PFSK-1 (cell line): ENCODE data around the gene WDR4.

ENCODE experiments used
- FOXP2 ChIP-seq: optimal IDR thresholded peaks from 2 replicates; pipeline ENCODE3; 2011; ENCODE audit warnings: borderline replicate concordance, control low read depth, inconsistent platforms; ENCODE audit not compliant: insufficient read depth; ENCODE audit errors: extremely low read length, extremely low read depth
- POLR2AphosphoS5 ChIP-seq: IDR thresholded peaks from 2 replicates; pipeline ENCODE4 v1.6.1; 2012; ENCODE audit warnings: low read depth, mild to moderate bottlenecking, control low read depth, low read length, moderate library complexity
- SIN3A ChIP-seq: IDR thresholded peaks from 2 replicates; pipeline ENCODE4 v1.6.1; 2012; ENCODE audit warnings: mild to moderate bottlenecking, low read length, moderate library complexity, borderline replicate concordance; ENCODE audit not compliant: insufficient read depth
- TAF1 ChIP-seq: IDR thresholded peaks from 2 replicates; pipeline ENCODE4 v1.6.1; 2012; ENCODE audit warnings: low read length, control low read depth, borderline replicate concordance; ENCODE audit not compliant: insufficient read depth
- TF ChIP-seq, protein P1 (sequence below), 2 experiments: IDR thresholded peaks; 2 replicates each; pipeline versions ENCODE4 v1.6.1 to v1.8.0; 2011 to 2012; ENCODE audit warnings: low read depth in 2 of 2, low read length in 2 of 2, control low read depth in 1 of 2, inconsistent platforms in 1 of 2, mild to moderate bottlenecking in 1 of 2, moderate library complexity in 1 of 2; ENCODE audit not compliant: insufficient read depth in 1 of 2

The WDR4 gene

DNA sequence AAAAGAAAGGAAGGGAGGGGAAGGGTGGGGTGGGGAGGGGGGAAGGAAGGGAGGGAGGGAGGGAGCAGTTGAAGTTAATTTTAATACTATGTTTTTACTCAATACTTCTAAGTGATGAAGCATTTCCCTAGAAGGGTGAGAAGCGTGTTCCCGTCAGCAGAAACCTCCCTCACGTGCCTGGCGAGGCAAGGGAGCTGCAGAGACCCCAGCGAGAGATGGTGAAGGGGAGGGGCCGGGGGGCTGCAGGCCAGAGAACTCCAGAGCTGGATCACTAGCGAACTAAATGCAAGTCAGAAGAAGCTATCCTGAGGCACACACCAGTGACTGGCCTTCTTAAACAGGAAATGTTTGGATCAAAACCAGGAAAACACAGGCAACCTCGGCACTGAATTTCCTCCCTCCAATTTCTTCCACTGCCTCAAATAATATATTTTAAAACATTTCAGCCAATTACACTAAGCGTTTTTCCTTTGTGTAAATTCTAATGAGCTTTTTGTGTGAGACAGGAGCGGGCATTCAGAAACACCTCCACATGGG lies 18.0 kb downstream of the WDR4 start:
- TF ChIP-seq TAF1: no peak
- TF ChIP-seq FOXP2: no peak
- TF ChIP-seq POLR2AphosphoS5: no peak
- TF ChIP-seq SIN3A: no peak
- TF ChIP-seq, protein P1, sequence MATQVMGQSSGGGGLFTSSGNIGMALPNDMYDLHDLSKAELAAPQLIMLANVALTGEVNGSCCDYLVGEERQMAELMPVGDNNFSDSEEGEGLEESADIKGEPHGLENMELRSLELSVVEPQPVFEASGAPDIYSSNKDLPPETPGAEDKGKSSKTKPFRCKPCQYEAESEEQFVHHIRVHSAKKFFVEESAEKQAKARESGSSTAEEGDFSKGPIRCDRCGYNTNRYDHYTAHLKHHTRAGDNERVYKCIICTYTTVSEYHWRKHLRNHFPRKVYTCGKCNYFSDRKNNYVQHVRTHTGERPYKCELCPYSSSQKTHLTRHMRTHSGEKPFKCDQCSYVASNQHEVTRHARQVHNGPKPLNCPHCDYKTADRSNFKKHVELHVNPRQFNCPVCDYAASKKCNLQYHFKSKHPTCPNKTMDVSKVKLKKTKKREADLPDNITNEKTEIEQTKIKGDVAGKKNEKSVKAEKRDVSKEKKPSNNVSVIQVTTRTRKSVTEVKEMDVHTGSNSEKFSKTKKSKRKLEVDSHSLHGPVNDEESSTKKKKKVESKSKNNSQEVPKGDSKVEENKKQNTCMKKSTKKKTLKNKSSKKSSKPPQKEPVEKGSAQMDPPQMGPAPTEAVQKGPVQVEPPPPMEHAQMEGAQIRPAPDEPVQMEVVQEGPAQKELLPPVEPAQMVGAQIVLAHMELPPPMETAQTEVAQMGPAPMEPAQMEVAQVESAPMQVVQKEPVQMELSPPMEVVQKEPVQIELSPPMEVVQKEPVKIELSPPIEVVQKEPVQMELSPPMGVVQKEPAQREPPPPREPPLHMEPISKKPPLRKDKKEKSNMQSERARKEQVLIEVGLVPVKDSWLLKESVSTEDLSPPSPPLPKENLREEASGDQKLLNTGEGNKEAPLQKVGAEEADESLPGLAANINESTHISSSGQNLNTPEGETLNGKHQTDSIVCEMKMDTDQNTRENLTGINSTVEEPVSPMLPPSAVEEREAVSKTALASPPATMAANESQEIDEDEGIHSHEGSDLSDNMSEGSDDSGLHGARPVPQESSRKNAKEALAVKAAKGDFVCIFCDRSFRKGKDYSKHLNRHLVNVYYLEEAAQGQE (IDR thresholded peaks at IDR 0.05; ENCODE audit: insufficient read depth in 1 of 2, low read depth in 2 of 2, low read length in 2 of 2): no peak

- no peak for TF ChIP-seq TAF1
- no peak for TF ChIP-seq POLR2AphosphoS5
- no peak for TF ChIP-seq FOXP2
- TF ChIP-seq, protein P1 (IDR thresholded peaks at IDR 0.05; ENCODE audit: insufficient read depth in 1 of 2, low read depth in 2 of 2, low read length in 2 of 2): no peak
- TF ChIP-seq SIN3A: no peak
Measured at GRCh38 chr21:42860345-42860744, 19.0 kb downstream of the WDR4 start.

DNA sequence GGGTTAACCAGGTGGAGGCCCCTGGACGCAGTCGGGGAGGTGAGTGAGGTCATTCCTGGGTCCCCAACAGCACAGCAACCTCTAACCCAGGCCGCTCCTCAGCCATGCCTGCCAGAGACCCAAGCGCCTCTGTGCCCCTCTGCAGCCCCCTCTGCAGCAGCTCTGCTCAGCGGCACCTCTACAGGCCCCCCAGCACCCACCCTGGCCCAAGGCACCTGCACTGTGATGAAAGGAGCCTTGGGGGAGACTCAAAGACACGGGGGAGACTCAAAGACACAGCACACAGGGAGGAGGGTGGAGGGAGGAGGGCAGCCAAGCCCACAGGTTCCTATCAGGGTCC lies 19.5 kb downstream of the WDR4 start:
- TF ChIP-seq, protein P1 (IDR thresholded peaks at IDR 0.05; ENCODE audit: insufficient read depth in 1 of 2, low read depth in 2 of 2, low read length in 2 of 2): no peak
- TF ChIP-seq POLR2AphosphoS5: no peak
- no peak for TF ChIP-seq SIN3A
- no peak for TF ChIP-seq TAF1
- no peak for TF ChIP-seq FOXP2

- TF ChIP-seq TAF1 (no peak), SIN3A (no peak), FOXP2 (no peak)
Measured at GRCh38 chr21:42858957-42859890, 20.1 kb downstream of the WDR4 start.

DNA sequence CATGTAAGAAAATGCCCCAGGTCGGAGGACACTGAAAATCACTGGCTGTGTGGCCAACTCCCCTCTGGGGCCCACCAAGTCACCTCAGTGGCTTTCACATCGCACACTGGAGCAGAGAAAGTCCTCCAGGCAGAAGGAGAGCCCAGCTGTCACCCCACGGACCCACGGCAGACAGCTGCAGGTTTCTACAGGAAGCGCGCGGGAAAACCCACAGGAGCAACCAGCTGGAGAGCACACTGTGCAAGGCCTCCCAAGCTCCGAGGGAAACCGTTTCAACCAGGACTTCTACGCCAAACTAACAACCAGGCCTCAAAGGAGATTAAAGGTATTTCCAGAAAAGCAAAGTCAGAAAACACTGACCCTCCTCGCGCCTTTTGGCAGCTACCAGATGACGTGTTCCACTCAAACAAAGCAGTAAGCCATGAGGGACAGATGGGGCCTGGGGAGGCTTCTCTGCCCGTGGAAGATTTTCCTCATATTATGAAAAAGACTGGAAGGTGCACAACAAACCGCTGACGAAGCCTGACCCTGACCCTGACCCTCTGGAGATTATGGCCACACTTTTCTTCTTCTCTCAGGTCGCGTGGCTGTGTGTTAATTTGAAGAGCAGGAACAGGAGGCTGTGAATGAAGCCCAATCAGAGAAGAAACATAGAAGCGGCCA lies 21.0 kb downstream of the WDR4 start:
- TF ChIP-seq SIN3A (no peak), TAF1 (no peak), FOXP2 (no peak), POLR2AphosphoS5 (no peak)
- TF ChIP-seq, protein P1 (IDR thresholded peaks at IDR 0.05; ENCODE audit: insufficient read depth in 1 of 2, low read depth in 2 of 2, low read length in 2 of 2): no peak
